GM23338 (cell line): Measurements from ENCODE around the gene UBLCP1. TPM values are rescaled to one million over a fixed set of nuclear protein-coding genes. Genes with fewer than 3 reads are reported as not detected.
A peak's percentile ranks its signal among the peaks of the same experiment; 100 is the strongest.

Experiments
- ATAC-seq: fragments of 200-7000 bp; cut with Tn5 transposase; 3 replicates; pipeline ENCODE4 v1.9.1; 2020
- DNase-seq: peaks from one replicate; pipeline ENCODE4 v3.0.0-alpha.2; 2015; ENCODE audit warnings: low spot score
- H2AFZ ChIP-seq: fragments of 200-600 bp; sonication (generic); 2 replicates; pipeline ENCODE4 v1.8.0; 2016; ENCODE audit warnings: antibody characterized with exemption, mild to moderate bottlenecking, moderate library complexity
- H3F3A ChIP-seq: fragments of 200-600 bp; sonication (generic); replicated peaks from 2 replicates; pipeline ENCODE4 v1.8.0; 2017; ENCODE audit warnings: antibody characterized with exemption, mixed run types, low read depth
- H3K27ac ChIP-seq: fragments of 200-600 bp; sonication (generic); 2 replicates; pipeline ENCODE4 v1.6.1; 2016; ENCODE audit warnings: low read depth
- H3K27me3 ChIP-seq: fragments of 200-600 bp; sonication (generic); 2 replicates; pipeline ENCODE4 v1.8.0; 2016; ENCODE audit warnings: mild to moderate bottlenecking, mixed run types, moderate library complexity; ENCODE audit not compliant: insufficient read depth
- H3K36me3 ChIP-seq: fragments of 200-600 bp; sonication (generic); 2 replicates; pipeline ENCODE4 v1.8.0; 2016; ENCODE audit warnings: mild to moderate bottlenecking; ENCODE audit not compliant: insufficient read depth
- H3K4me1 ChIP-seq: fragments of 200-600 bp; sonication (generic); 2 replicates; pipeline ENCODE4 v1.8.0; 2016; ENCODE audit warnings: mild to moderate bottlenecking, moderate library complexity; ENCODE audit not compliant: insufficient read depth
- H3K4me2 ChIP-seq: fragments of 200-600 bp; sonication (generic); 2 replicates; pipeline ENCODE4 v1.7.1; 2017; ENCODE audit warnings: mixed run types
- H3K4me3 ChIP-seq: fragments of 200-600 bp; sonication (generic); 2 replicates; pipeline ENCODE4 v1.6.1; 2016; ENCODE audit warnings: mixed run types
- H3K79me2 ChIP-seq: fragments of 200-600 bp; sonication (generic); replicated peaks from 2 replicates; pipeline ENCODE4 v1.8.0; 2017; ENCODE audit warnings: mild to moderate bottlenecking; ENCODE audit not compliant: insufficient read depth
- H3K9me2 ChIP-seq: fragments of 200-600 bp; sonication (generic); 2 replicates; pipeline ENCODE4 v1.8.0; 2017; ENCODE audit not compliant: insufficient read depth
- H4K20me1 ChIP-seq: fragments of 200-600 bp; sonication (generic); replicated peaks from 2 replicates; pipeline ENCODE4 v1.8.0; 2017; ENCODE audit warnings: mild to moderate bottlenecking; ENCODE audit not compliant: insufficient read depth
- H3K27ac Mint-ChIP-seq: 2 replicates; pipeline ENCODE4 v1.8.0; 2020; ENCODE audit warnings: inconsistent platforms, mild to moderate bottlenecking, moderate library complexity, mixed read lengths
- H3K27me3 Mint-ChIP-seq: 3 replicates; pipeline ENCODE4 v1.8.0; 2022; ENCODE audit warnings: low read depth, mild to moderate bottlenecking, moderate library complexity, mixed read lengths, inconsistent platforms; ENCODE audit not compliant: insufficient read depth, poor library complexity
- H3K36me3 Mint-ChIP-seq: 3 replicates; pipeline ENCODE4 v1.8.0; 2021; ENCODE audit warnings: low read depth, mild to moderate bottlenecking, inconsistent platforms, moderate library complexity, mixed read lengths
- H3K4me1 Mint-ChIP-seq: 3 replicates; pipeline ENCODE4 v1.8.0; 2020; ENCODE audit warnings: mild to moderate bottlenecking, inconsistent platforms, mixed read lengths
- H3K4me3 Mint-ChIP-seq: 3 replicates; pipeline ENCODE4 v1.8.0; 2021; ENCODE audit warnings: moderate library complexity, mild to moderate bottlenecking, inconsistent platforms, mixed read lengths
- H3K9me3 Mint-ChIP-seq: 3 replicates; pipeline ENCODE4 v1.8.0; 2020; ENCODE audit warnings: moderate library complexity, mild to moderate bottlenecking, inconsistent platforms, mixed read lengths
- CREB1 ChIP-seq: fragments of 250-450 bp; sonication (Bioruptor Pico); IDR thresholded peaks from 2 replicates; pipeline ENCODE4 v1.5.0; 2020; ENCODE audit warnings: low read depth, mild to moderate bottlenecking, moderate library complexity
- CTCF ChIP-seq, 2 experiments: fragments of 200-600 bp in 1 of 2; sonication (generic) in 1 of 2; conservative IDR thresholded peaks; 2 replicates each; pipeline versions ENCODE4 v1.5.1 to v1.6.1; 2016 to 2017; ENCODE audit warnings: antibody characterized with exemption in 2 of 2, low read depth in 2 of 2, mild to moderate bottlenecking in 2 of 2, moderate library complexity in 1 of 2
- ETS1 ChIP-seq: IDR thresholded peaks from 2 replicates; pipeline ENCODE4 v1.6.1; 2016; ENCODE audit warnings: antibody characterized with exemption
- EZH2phosphoT487 ChIP-seq: fragments of 200-600 bp; sonication (generic); IDR thresholded peaks from one replicate; pipeline ENCODE4 v1.8.1; 2018; ENCODE audit warnings: antibody characterized with exemption; ENCODE audit not compliant: unreplicated experiment
- JUNB ChIP-seq: IDR thresholded peaks from one replicate; pipeline ENCODE4 v1.6.1; 2016; ENCODE audit warnings: antibody characterized with exemption; ENCODE audit not compliant: unreplicated experiment
- ZNF462 ChIP-seq: fragments of 250-450 bp; sonication (Bioruptor Pico); IDR thresholded peaks from 2 replicates; pipeline ENCODE4 v1.5.0; 2020; ENCODE audit warnings: mild to moderate bottlenecking, moderate library complexity
- polyA plus RNA-seq: library from polyadenylated mRNA; unstranded; fragments of >200 nt; fragmentation: Nextera tagmentation; extraction: Ambion mirVana; gene quantifications from 2 replicates; pipeline ENCODE4 v1.2.1, GENCODE V29; 2016
- total RNA-seq: library from RNA; depleted of rRNA; stranded (reverse); fragments of >200 nt; shearing (Covaris generic); gene quantifications from 2 replicates; pipeline ENCODE4 v1.2.3, GENCODE V29; 2014

UBLCP1 gene
- total and polyA plus RNA-seq, 2 experiments from 2014 or later, result 45.0 to 56.1 TPM

GRCh38 chr5:159309689-159310433 is 46.8 kb downstream of the UBLCP1 start (continued):
- TF ChIP-seq ETS1, result no peak

- H3K9me2 ChIP-seq, result no peaks in the 10 kb centered on the region
- H3F3A ChIP-seq, result no peaks in the 10 kb centered on the region
- no peaks in the 10 kb centered on the region for H3K36me3 ChIP-seq
- H4K20me1 ChIP-seq, result no peaks in the 10 kb centered on the region
- H3K27me3 Mint-ChIP-seq, result peaks cover 17% of the 10 kb centered on the region
- peaks cover 27% of the 10 kb centered on the region for H3K27me3 ChIP-seq
- no peaks in the 10 kb centered on the region for H3K79me2 ChIP-seq
- ATAC-seq, result peak; percentile 98
- TF ChIP-seq CREB1 (CRISPR knock-in tag) (no peak), ETS1 (no peak), JUNB (no peak)
- H3K4me3 Mint-ChIP-seq, result peak overlapping the region; percentile 64
- H3K4me2 ChIP-seq, result peak overlapping the region; percentile 71
- peak overlapping the region; percentile 91 for H2AFZ ChIP-seq
- H3K9me3 Mint-ChIP-seq, result no peaks in the 10 kb centered on the region
- H3K4me3 ChIP-seq, result peak overlapping the region; percentile 47
- peaks cover 11% of the 10 kb centered on the region for H3K4me1 Mint-ChIP-seq
- H3K4me1 ChIP-seq, result peaks cover 8% of the 10 kb centered on the region; the same call in 1 of the 2 replicates
- no peaks in the 10 kb centered on the region for H3K36me3 Mint-ChIP-seq
- H3K27ac Mint-ChIP-seq, result no peak overlapping the region
- no peak overlapping the region for H3K27ac ChIP-seq
- DNase-seq, result peak; percentile 78
Measured at GRCh38 chr5:159310511-159310910, 47.4 kb downstream of the UBLCP1 start.

- H3K9me3 Mint-ChIP-seq, result no peaks in the 10 kb centered on the region
- no peak for ATAC-seq
- H3K27ac Mint-ChIP-seq, result no peak overlapping the region
- peak overlapping the region; percentile 71 for H3K4me2 ChIP-seq
- H3K79me2 ChIP-seq, result no peaks in the 10 kb centered on the region
- no peak for DNase-seq
- no peak for TF ChIP-seq CTCF (conservative IDR thresholded peaks at IDR 0.05; ENCODE audit: low read depth in 2 of 2)
- no peak for TF ChIP-seq EZH2phosphoT487
- no peak for TF ChIP-seq ZNF462 (CRISPR knock-in tag)
- no peaks in the 10 kb centered on the region for H4K20me1 ChIP-seq
- H3K4me1 Mint-ChIP-seq, result peaks cover 11% of the 10 kb centered on the region
- H3K4me1 ChIP-seq, result peaks cover 8% of the 10 kb centered on the region; the same call in 1 of the 2 replicates
- H3K4me3 Mint-ChIP-seq, result peak overlapping the region; percentile 64
- H3K36me3 ChIP-seq, result no peaks in the 10 kb centered on the region
- H3K36me3 Mint-ChIP-seq, result no peaks in the 10 kb centered on the region
- peaks cover 17% of the 10 kb centered on the region for H3K27me3 Mint-ChIP-seq
- no peak overlapping the region for H3K27ac ChIP-seq
- H3K4me3 ChIP-seq, result peak overlapping the region; percentile 47
- peaks cover 27% of the 10 kb centered on the region for H3K27me3 ChIP-seq
- peak overlapping the region; percentile 91 for H2AFZ ChIP-seq
- no peaks in the 10 kb centered on the region for H3F3A ChIP-seq
- H3K9me2 ChIP-seq, result no peaks in the 10 kb centered on the region
Measured at GRCh38 chr5:159311063-159311462, 48.0 kb downstream of the UBLCP1 start.
